ENCODE results near the gene TOPAZ1.

DNA sequence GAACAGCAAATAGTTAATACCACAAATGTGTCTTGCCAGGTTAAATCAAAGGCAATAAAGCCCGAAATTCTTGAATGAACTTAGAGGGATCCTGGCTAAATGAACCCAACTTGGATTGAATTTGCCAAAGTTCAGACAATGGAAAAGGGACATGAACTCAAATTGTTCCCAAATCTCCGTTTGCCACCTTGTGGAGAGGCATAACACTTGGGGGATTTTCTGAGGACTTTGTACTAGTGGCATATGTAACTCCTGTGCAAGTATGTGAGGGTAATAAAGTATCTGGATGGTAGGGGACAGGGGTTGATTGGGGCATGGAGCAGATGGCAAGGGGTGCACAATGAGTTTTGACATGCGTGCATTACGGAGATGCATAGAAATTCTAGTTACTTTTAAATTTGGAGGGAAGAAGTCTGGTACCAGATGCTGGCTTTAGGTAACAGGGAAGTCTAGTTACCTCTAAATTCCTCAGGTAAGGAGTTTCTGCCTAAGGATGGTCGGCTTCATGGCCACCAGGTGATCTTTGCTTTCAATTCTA lies 95.6 kb downstream of the TOPAZ1 start:
- TF ChIP-seq RCOR1 (IDR thresholded peaks at IDR 0.05; ENCODE audit: low read depth, low read length) (no peak), KDM5A (IDR thresholded peaks at IDR 0.05) (no peak), SMC3 (IDR thresholded peaks at IDR 0.05) (no peak), CHD2 (IDR thresholded peaks at IDR 0.05; ENCODE audit: low read length, partially characterized antibody) (no peak), GATA3 (IDR thresholded peaks at IDR 0.05; ENCODE audit: borderline replicate concordance) (no peak), TFCP2L1 (CRISPR knock-in tag; IDR thresholded peaks at IDR 0.05) (no peak), EP300 (IDR thresholded peaks at IDR 0.05) (no peak), JUNB (IDR thresholded peaks at IDR 0.05) (no peak), MYC (IDR thresholded peaks at IDR 0.05; ENCODE audit: borderline replicate concordance, low read length) (no peak), POLR2A (IDR thresholded peaks at IDR 0.05; ENCODE audit: low read length) (no peak)
- TF ChIP-seq, protein P1, sequence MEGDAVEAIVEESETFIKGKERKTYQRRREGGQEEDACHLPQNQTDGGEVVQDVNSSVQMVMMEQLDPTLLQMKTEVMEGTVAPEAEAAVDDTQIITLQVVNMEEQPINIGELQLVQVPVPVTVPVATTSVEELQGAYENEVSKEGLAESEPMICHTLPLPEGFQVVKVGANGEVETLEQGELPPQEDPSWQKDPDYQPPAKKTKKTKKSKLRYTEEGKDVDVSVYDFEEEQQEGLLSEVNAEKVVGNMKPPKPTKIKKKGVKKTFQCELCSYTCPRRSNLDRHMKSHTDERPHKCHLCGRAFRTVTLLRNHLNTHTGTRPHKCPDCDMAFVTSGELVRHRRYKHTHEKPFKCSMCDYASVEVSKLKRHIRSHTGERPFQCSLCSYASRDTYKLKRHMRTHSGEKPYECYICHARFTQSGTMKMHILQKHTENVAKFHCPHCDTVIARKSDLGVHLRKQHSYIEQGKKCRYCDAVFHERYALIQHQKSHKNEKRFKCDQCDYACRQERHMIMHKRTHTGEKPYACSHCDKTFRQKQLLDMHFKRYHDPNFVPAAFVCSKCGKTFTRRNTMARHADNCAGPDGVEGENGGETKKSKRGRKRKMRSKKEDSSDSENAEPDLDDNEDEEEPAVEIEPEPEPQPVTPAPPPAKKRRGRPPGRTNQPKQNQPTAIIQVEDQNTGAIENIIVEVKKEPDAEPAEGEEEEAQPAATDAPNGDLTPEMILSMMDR (IDR thresholded peaks at IDR 0.05), result no peak

Measured in A549 (cell line).